GM21367 (cell line): ENCODE data around the gene ZNF536.

ENCODE experiments used
- ATAC-seq: cut with Tn5 transposase; IDR thresholded peaks from one replicate; pipeline ENCODE4 v1.9.1; 2021; ENCODE audit not compliant: unreplicated experiment

The ZNF536 gene

GRCh38 chr19:30593975-30594745 lies 222.0 kb downstream of the ZNF536 start:
- no peak for ATAC-seq

GRCh38 chr19:30596268-30596667 lies 224.1 kb downstream of the ZNF536 start:
- no peak for ATAC-seq

DNA sequence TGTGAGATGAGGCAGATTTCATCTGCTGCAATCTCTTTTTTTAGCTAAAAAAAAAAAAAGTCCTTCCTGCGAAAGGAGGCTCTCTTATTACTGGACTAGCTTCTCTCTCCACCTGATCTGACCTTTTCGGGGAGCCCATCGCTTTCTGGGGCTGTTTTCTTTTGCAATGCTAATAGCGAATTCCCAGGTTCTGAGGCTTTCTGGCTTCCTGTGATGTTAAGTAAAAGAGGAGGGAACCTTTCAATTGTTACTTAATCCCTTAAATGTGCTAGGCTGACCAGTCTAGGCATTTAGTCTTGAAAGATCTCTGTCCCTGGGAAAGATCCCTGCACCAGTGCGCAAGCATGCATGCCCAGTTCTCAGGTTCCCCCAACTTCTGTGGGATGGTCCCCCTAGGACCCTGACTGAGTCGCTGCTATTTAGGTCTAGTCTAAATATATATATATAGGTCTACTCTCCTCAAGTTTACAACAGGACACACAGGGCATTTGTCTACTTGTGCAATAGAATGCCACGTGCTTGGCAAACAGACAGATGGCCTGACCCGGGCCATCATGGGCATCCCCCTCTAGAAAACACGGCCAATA lies 224.7 kb downstream of the ZNF536 start:
- no peak for ATAC-seq

GRCh38 chr19:30598688-30599087 lies 226.5 kb downstream of the ZNF536 start:
- ATAC-seq = no peak

DNA sequence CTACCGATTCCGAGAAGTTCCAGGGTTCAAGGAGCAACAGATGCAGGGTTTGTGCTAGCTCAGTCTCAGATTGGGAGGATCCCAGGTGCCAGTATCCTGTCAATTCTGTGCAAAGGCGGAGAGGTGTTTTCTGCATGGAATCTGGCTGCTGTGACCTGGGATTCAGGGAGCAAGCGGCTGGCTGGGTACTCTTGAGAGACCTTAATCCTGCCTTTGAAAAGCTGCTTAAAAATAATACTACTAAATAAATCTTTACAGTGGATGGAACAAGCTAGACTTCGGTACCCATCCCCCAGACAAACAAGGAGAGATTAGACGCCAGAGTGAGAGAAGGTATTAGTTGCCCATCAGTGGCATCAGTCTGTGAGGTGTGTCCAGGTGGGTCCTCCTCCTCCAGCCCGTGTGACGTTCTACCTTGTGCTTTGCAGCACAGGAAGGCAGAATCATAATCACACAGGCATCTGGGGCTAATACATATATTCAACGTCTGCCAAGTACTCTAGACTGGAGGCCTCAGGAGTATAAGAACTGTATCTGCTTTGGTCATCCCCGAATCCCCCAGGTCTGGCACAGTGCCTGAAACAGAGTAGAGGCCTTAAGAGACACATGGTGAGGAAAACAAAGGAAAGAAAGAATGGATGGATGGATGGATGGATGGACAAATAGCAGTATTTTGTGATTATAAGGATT lies 230.6 kb downstream of the ZNF536 start:
- ATAC-seq = no peak

DNA sequence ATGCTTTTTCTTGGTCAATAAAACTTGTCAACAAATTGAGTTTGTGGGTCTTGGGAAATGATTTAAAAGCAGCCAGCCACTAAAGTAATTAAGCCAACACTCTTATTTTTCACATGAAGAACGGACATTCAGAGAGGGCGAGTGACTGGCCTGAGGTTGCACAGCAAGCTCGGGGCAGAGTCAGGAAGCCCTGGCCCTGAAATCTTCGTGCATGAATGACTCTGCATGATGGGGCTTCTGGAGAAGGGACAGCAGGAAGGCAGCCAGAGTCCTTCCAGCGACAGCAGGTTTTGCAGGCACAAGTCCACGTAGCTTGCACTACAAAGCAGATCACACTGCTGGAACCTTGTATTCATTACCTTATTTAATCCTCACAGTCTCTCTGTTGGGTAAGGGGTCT lies 232.5 kb downstream of the ZNF536 start:
- no peak for ATAC-seq

DNA sequence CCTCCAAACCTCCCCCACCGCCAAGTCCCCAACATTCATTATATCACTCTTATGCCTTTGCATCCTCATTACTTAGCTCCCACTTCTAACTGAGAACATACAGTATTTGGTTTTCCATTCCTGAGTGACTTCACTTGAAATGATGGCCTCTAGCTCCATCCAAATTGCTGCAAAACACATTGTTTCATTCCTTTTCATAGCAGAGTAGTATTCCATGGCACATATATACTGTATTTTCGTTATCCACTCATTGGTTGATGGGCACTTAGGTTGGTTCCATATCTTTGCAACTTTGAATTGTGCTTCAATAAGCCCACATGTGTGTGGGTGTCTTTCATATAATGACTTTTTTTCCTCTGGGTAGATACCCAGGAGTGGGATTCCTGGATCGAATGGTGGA lies 233.1 kb downstream of the ZNF536 start:
- no peak for ATAC-seq

DNA sequence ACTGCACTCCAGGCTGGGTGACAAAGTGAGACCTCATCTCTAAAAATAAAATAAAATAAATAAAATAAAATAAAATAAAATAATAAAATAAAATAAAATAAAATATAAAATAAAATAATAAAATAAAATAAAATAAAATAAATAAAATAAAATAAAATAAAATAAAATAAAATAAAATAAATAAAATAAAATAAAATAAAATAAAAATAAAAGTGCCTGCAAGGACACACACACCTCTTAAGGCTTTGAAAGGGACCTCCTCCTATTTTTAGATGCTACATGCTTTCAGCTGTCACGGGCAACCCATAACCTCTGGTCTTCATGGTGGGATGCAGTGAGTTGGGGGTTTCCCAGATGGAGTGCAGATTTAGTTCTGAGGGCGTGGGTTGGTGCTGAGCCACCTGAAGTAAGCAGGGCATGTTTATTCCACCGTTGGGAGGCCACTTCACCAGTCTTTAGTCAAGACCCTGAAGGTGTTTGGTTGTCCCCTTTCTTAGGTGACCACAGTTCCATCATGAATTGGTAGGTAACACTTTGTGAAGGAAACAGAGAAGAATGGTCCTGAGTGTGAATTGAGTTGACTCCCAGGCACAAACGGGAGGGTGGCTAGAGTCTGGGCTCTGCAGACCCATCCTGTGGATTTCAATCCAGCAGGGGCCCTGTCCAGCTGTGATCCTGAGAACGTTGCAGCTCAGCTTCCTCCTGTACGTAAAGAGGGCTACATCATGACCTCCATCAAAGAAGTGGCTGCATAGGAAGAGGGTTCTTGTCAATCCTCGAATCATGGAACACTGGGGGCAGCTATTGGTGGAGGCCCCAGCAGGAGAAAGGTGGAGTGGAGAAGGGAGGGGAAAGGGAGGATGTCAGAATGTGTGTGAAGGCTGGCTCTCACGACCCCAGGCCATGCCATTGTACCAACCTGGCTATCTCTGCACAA lies 234.2 kb downstream of the ZNF536 start:
- ATAC-seq = no peak
